Endothelial cell of umbilical vein (primary cell): ENCODE results near the gene MYLK. TPM values are rescaled to one million over a fixed set of nuclear protein-coding genes. Genes with fewer than 3 reads are reported as not detected.

Experiments used
- BruUV-seq: library from RNA; stranded (reverse); fragments of 400-500 nt; replicated peaks from 2 replicates; lab custom pipeline; 2021; lab: Mats Ljungman, UMichigan
- CTCF ChIA-PET: fragments of 300-600, 350-600 bp; sonication (Branson Sonifier 250); formaldehyde crosslinking; loops from one replicate; lab custom pipeline; 2021; ENCODE audit warnings: antibody characterized with exemption, inconsistent platforms; lab: Charles Lee
- POLR2A ChIA-PET: fragments of 300-600, 350-600 bp; sonication (Branson Sonifier 250); formaldehyde crosslinking; loops from one replicate; lab custom pipeline; 2021; ENCODE audit warnings: antibody characterized with exemption, inconsistent platforms; lab: Charles Lee
- DNase-seq: peaks from one replicate; pipeline ENCODE4 v3.0.0-alpha.2; 2011; ENCODE audit warnings: low read depth, low spot score
- FAIRE-seq: peaks from 2 replicates; lab custom pipeline; 2011; peaks lifted over from hg19 to GRCh38; lab: Jason Lieb, UNC
- H2AFZ ChIP-seq: 2 replicates; pipeline ENCODE4 v1.6.0; 2012; ENCODE audit warnings: low read depth, low read length, control low read depth, inconsistent platforms
- H3K27ac ChIP-seq: 2 replicates; pipeline ENCODE4 v1.5.1; 2011; ENCODE audit warnings: low read depth, mild to moderate bottlenecking, control low read depth, low read length, moderate library complexity; ENCODE audit not compliant: insufficient read depth
- H3K27me3 ChIP-seq, 2 experiments: 2 replicates each; pipeline versions ENCODE4 v1.6.0 to v1.6.1; 2011; ENCODE audit warnings: low read length in 2 of 2, mixed read lengths in 1 of 2; ENCODE audit not compliant: control insufficient read depth in 2 of 2, insufficient read depth in 2 of 2
- H3K36me3 ChIP-seq, 2 experiments: 2 replicates in 1 of 2; 3 replicates in 1 of 2; pipeline ENCODE4 v1.5.1; 2011; ENCODE audit warnings: low read length in 2 of 2, mild to moderate bottlenecking in 1 of 2, moderate library complexity in 1 of 2; ENCODE audit not compliant: control insufficient read depth in 2 of 2, insufficient read depth in 2 of 2; ENCODE audit errors: extremely low read depth in 1 of 2
- H3K4me1 ChIP-seq: 3 replicates; pipeline ENCODE4 v1.5.1; 2011; ENCODE audit warnings: mild to moderate bottlenecking, low read length; ENCODE audit not compliant: control insufficient read depth, insufficient read depth; ENCODE audit errors: extremely low read depth
- H3K4me2 ChIP-seq: 2 replicates; pipeline ENCODE4 v1.6.1; 2011; ENCODE audit warnings: low read length, control low read depth, mixed read lengths; ENCODE audit not compliant: insufficient read depth
- H3K4me3 ChIP-seq, 3 experiments: fragments of 200-600 bp in 1 of 3; sonication (generic), shearing (Covaris generic) in 1 of 3; replicated peaks in 1 of 3; 2 replicates each; pipeline ENCODE4 v1.5.1; 2011 to 2016; ENCODE audit warnings: control low read depth in 3 of 3, low read length in 3 of 3, mild to moderate bottlenecking in 2 of 3, inconsistent platforms in 1 of 3, low read depth in 1 of 3, moderate library complexity in 1 of 3; ENCODE audit not compliant: insufficient read depth in 1 of 3
- H3K79me2 ChIP-seq: 2 replicates; pipeline ENCODE4 v1.6.0; 2012; ENCODE audit warnings: low read length, inconsistent platforms; ENCODE audit not compliant: control insufficient read depth, insufficient read depth
- H3K9ac ChIP-seq: replicated peaks from 2 replicates; pipeline ENCODE3; 2011; ENCODE audit warnings: low read length, control low read depth; ENCODE audit not compliant: insufficient read depth; ENCODE audit errors: extremely low read depth
- H3K9me1 ChIP-seq: replicated peaks from 3 replicates; pipeline ENCODE4 v1.6.0; 2011; ENCODE audit warnings: mild to moderate bottlenecking, low read length; ENCODE audit not compliant: control insufficient read depth, insufficient read depth; ENCODE audit errors: extremely low read depth
- H3K9me3 ChIP-seq: replicated peaks from 2 replicates; pipeline ENCODE4 v1.5.1; 2012; ENCODE audit warnings: low read length, inconsistent platforms; ENCODE audit not compliant: control insufficient read depth, insufficient read depth
- H4K20me1 ChIP-seq: replicated peaks from 2 replicates; pipeline ENCODE3; 2011; ENCODE audit warnings: mild to moderate bottlenecking, low read length; ENCODE audit not compliant: control insufficient read depth, insufficient read depth; ENCODE audit errors: extremely low read depth
- CTCF ChIP-seq, 2 donors: IDR thresholded peaks; 1 replicate in 1 of 2; 2 replicates in 1 of 2; pipeline ENCODE4 v1.5.1; 2011; ENCODE audit warnings: low read length in 2 of 2, mild to moderate bottlenecking in 2 of 2, moderate library complexity in 2 of 2, control low read depth in 1 of 2, inconsistent platforms in 1 of 2, low read depth in 1 of 2; ENCODE audit not compliant: insufficient read depth in 1 of 2; ENCODE audit errors: extremely low read depth in 1 of 2
- EZH2 ChIP-seq: IDR thresholded peaks from 2 replicates; pipeline ENCODE4 v1.6.1; 2012; ENCODE audit warnings: borderline replicate concordance, low read depth, mild to moderate bottlenecking, moderate library complexity, low read length, inconsistent platforms; ENCODE audit not compliant: severe bottlenecking
- FOS ChIP-seq: IDR thresholded peaks from 2 replicates; pipeline ENCODE4 v1.6.1; 2011; ENCODE audit warnings: mild to moderate bottlenecking, low read length, moderate library complexity, borderline replicate concordance; ENCODE audit not compliant: insufficient read depth
- GATA2 ChIP-seq: IDR thresholded peaks from 2 replicates; pipeline ENCODE4 v1.7.0; 2011; ENCODE audit warnings: low read depth, mild to moderate bottlenecking, moderate library complexity, mixed read lengths, low read length; ENCODE audit not compliant: insufficient read length, insufficient read depth
- JUN ChIP-seq: IDR thresholded peaks from 2 replicates; pipeline ENCODE4 v1.6.1; 2011; ENCODE audit warnings: borderline replicate concordance, low read depth; ENCODE audit not compliant: insufficient read length, insufficient read depth
- MYC ChIP-seq: IDR thresholded peaks from one replicate; pipeline ENCODE4 v1.6.1; 2011; ENCODE audit warnings: mild to moderate bottlenecking, low read depth, low read length
- POLR2A ChIP-seq: IDR thresholded peaks from 2 replicates; pipeline ENCODE4 v1.6.1; 2012; ENCODE audit warnings: low read depth, mild to moderate bottlenecking, control low read depth, low read length
- POLR2AphosphoS5 ChIP-seq: IDR thresholded peaks from 2 replicates; pipeline ENCODE4 v1.6.1; 2012; ENCODE audit warnings: low read depth, mild to moderate bottlenecking, control low read depth, low read length, moderate library complexity; ENCODE audit not compliant: insufficient read depth
- dilution Hi-C: fragments of 300-500 bp; cut with MboI; formaldehyde crosslinking; loops from one replicate; pipeline ENCODE4 v1.15.0; 2019; ENCODE audit warnings: low sequenced_read_pairs; ENCODE audit not compliant: extremely low pct_ligation_motif_present
- intact Hi-C: fragments of 100-400 bp; cut with micrococcal nuclease; formaldehyde crosslinking; loops from one replicate; pipeline ENCODE4 v1.10.0; 2022
- polyA plus RNA-seq, 4 experiments: library from polyadenylated mRNA; depleted of rRNA in 3 of 4; stranded (reverse) in 3 of 4; unstranded in 1 of 4; fragments of >200 nt; gene quantifications; 2 replicates each; pipeline versions ENCODE4 v1.2.1 to v1.2.3, GENCODE V29; 2011 to 2012; ENCODE audit warnings: missing spikeins in 1 of 4
- total RNA-seq: library from RNA; stranded (reverse); gene quantifications from 2 replicates; pipeline ENCODE4 v1.2.3, GENCODE V29; 2021
- TF ChIP-seq, protein P1 (sequence below): IDR thresholded peaks from 2 replicates; pipeline ENCODE4 v1.6.1; 2011; ENCODE audit not compliant: insufficient read depth, insufficient read length

Gene MYLK
- total and polyA plus RNA-seq, 2 donors (not counting 3 experiments of a cell fraction or from before 2014, with no cell fraction given), result 10.0 to 22.2 TPM

GRCh38 chr3:123719862-123720453 is 164.2 kb downstream of the MYLK start:
- no TSS peak for BruUV-seq
- dilution Hi-C loops (no loop called here), intact Hi-C loops (loop anchor here (1.0 kb wide), 3 partner anchors 18 to 78 kb away; no protein-coding TSS in a partner anchor)
- no peak overlapping the region for H3K9ac ChIP-seq
- H3K9me3 ChIP-seq, result no peaks in the 10 kb centered on the region
- no peak for DNase-seq
- no peaks in the 10 kb centered on the region for H3K36me3 ChIP-seq
- TF ChIP-seq, protein P1, sequence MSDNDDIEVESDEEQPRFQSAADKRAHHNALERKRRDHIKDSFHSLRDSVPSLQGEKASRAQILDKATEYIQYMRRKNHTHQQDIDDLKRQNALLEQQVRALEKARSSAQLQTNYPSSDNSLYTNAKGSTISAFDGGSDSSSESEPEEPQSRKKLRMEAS, result no peak
- TF ChIP-seq POLR2A, result no peak
- TF ChIP-seq POLR2AphosphoS5, result no peak
- TF ChIP-seq EZH2, result no peak
- no peak for TF ChIP-seq MYC
- TF ChIP-seq FOS, result no peak
- no peak for TF ChIP-seq JUN
- no peak for TF ChIP-seq GATA2
- TF ChIP-seq CTCF (IDR thresholded peaks at IDR 0.05; ENCODE audit: extremely low read depth in 1 of 2, insufficient read depth in 1 of 2, low read depth in 1 of 2, low read length in 2 of 2), result no peak
- no peaks in the 10 kb centered on the region for H3K4me1 ChIP-seq
- no peak overlapping the region for H3K27ac ChIP-seq
- no peak overlapping the region for H3K4me3 ChIP-seq
- no peak overlapping the region for H3K4me2 ChIP-seq
- CTCF ChIA-PET, result interaction anchor here (0.8 to 8.4 kb wide), 6 partner anchors 8 to 77 kb away, joined by 3 to 199 read pairs (median 12); no protein-coding TSS in a partner anchor
- no peaks in the 10 kb centered on the region for H3K79me2 ChIP-seq
- no peak for FAIRE-seq
- H4K20me1 ChIP-seq, result no peaks in the 10 kb centered on the region
- peaks cover 0 to 4% of the 10 kb centered on the region in 2 experiments for H3K27me3 ChIP-seq
- H3K9me1 ChIP-seq, result no peaks in the 10 kb centered on the region
- POLR2A ChIA-PET, result no interaction called here
- H2AFZ ChIP-seq, result no peak overlapping the region
